Measurements from ENCODE around the gene SERPINA6. TPM values are rescaled to one million over a fixed set of nuclear protein-coding genes. Genes with fewer than 3 reads are reported as not detected.

Gene SERPINA6
- total RNA-seq, 2 experiments from 2014 or later: not detected

GRCh38 chr14:94321421-94322271 is 1.5 kb downstream of the SERPINA6 start:
- DNase-seq (no peak), ATAC-seq (no peak)
- ChIA-PET POLR2A (interaction anchor here (1.0 kb wide), 1 partner anchor 10 kb away, joined by 3 read pairs; no protein-coding TSS in a partner anchor), CTCF (interaction anchor here (0.6 to 1.9 kb wide), 2 partner anchors 9 to 71 kb away, joined by 3 to 6 read pairs; no protein-coding TSS in a partner anchor)
- Mint-ChIP-seq H3K27ac (no peak overlapping the region), H3K4me3 (no peak overlapping the region), H3K4me1 (no peaks in the 10 kb centered on the region), H3K27me3 (no peaks in the 10 kb centered on the region), H3K36me3 (ENCODE audit: low read depth) (no peaks in the 10 kb centered on the region), H3K9me3 (ENCODE audit: low read depth) (no peaks in the 10 kb centered on the region)
- intact Hi-C loops (cut with DNase I, micrococcal nuclease): no loop called here

- DNase-seq (no peak), ATAC-seq (peak; percentile 84)
- intact Hi-C loops (cut with DNase I, micrococcal nuclease): no loop called here
- no peaks in the 10 kb centered on the region for H3K9me3 Mint-ChIP-seq (ENCODE audit: low read depth)
- H3K27me3 Mint-ChIP-seq: no peaks in the 10 kb centered on the region
- H3K36me3 Mint-ChIP-seq (ENCODE audit: low read depth): no peaks in the 10 kb centered on the region
- ChIA-PET CTCF (no interaction called here), POLR2A (interaction anchor here (1.0 kb wide), 1 partner anchor 8 kb away, joined by 3 read pairs; no protein-coding TSS in a partner anchor)
- H3K27ac Mint-ChIP-seq: no peak overlapping the region
- H3K4me1 Mint-ChIP-seq: no peaks in the 10 kb centered on the region
- H3K4me3 Mint-ChIP-seq: no peak overlapping the region
These were observed 2.9 kb downstream of the SERPINA6 start for GRCh38 chr14:94320243-94320642.

- no peak for ATAC-seq
- Mint-ChIP-seq H3K9me3 (ENCODE audit: low read depth) (no peaks in the 10 kb centered on the region), H3K27me3 (no peaks in the 10 kb centered on the region), H3K36me3 (ENCODE audit: low read depth) (no peaks in the 10 kb centered on the region), H3K4me3 (no peak overlapping the region), H3K27ac (no peak overlapping the region), H3K4me1 (no peaks in the 10 kb centered on the region)
- no peak for DNase-seq
- ChIA-PET POLR2A (no interaction called here), CTCF (no interaction called here)
- intact Hi-C loops (cut with DNase I, micrococcal nuclease): no loop called here
These were observed 5.9 kb downstream of the SERPINA6 start for GRCh38 chr14:94317259-94317658.

GRCh38 chr14:94316692-94317091 is 6.4 kb downstream of the SERPINA6 start:
- no peak for ATAC-seq
- Mint-ChIP-seq H3K36me3 (ENCODE audit: low read depth) (no peaks in the 10 kb centered on the region), H3K27me3 (no peaks in the 10 kb centered on the region), H3K9me3 (ENCODE audit: low read depth) (no peaks in the 10 kb centered on the region), H3K4me3 (no peak overlapping the region), H3K4me1 (no peaks in the 10 kb centered on the region), H3K27ac (no peak overlapping the region)
- POLR2A ChIA-PET: no interaction called here
- CTCF ChIA-PET: no interaction called here
- intact Hi-C loops (cut with DNase I, micrococcal nuclease): no loop called here
- no peak for DNase-seq

- ChIA-PET POLR2A (no interaction called here), CTCF (no interaction called here)
- H3K27ac Mint-ChIP-seq: no peak overlapping the region
- H3K9me3 Mint-ChIP-seq (ENCODE audit: low read depth): no peaks in the 10 kb centered on the region
- DNase-seq (no peak), ATAC-seq (no peak)
- H3K36me3 Mint-ChIP-seq (ENCODE audit: low read depth): no peaks in the 10 kb centered on the region
- no peak overlapping the region for H3K4me3 Mint-ChIP-seq
- H3K4me1 Mint-ChIP-seq: no peaks in the 10 kb centered on the region
- H3K27me3 Mint-ChIP-seq: no peaks in the 10 kb centered on the region
- intact Hi-C loops (cut with DNase I, micrococcal nuclease): no loop called here
These were observed 8.2 kb downstream of the SERPINA6 start for GRCh38 chr14:94314890-94315289.

GRCh38 chr14:94313991-94314655 is 9.0 kb downstream of the SERPINA6 start:
- ChIA-PET POLR2A (no interaction called here), CTCF (no interaction called here)
- Mint-ChIP-seq H3K4me1 (no peaks in the 10 kb centered on the region), H3K36me3 (ENCODE audit: low read depth) (peaks cover 2% of the 10 kb centered on the region), H3K27ac (no peak overlapping the region), H3K9me3 (ENCODE audit: low read depth) (no peaks in the 10 kb centered on the region), H3K27me3 (no peaks in the 10 kb centered on the region), H3K4me3 (no peak overlapping the region)
- ATAC-seq: no peak
- intact Hi-C loops (cut with DNase I, micrococcal nuclease): no loop called here
- no peak for DNase-seq

- ATAC-seq (no peak), DNase-seq (no peak)
- peaks cover 5% of the 10 kb centered on the region for H3K27me3 Mint-ChIP-seq
- H3K27ac Mint-ChIP-seq: no peak overlapping the region
- CTCF ChIA-PET: interaction anchor here (0.8 kb wide), 1 partner anchor 16 kb away, joined by 3 read pairs; no protein-coding TSS in a partner anchor
- H3K4me3 Mint-ChIP-seq: no peak overlapping the region
- H3K4me1 Mint-ChIP-seq: no peaks in the 10 kb centered on the region
- H3K36me3 Mint-ChIP-seq (ENCODE audit: low read depth): peaks cover 9% of the 10 kb centered on the region
- intact Hi-C loops (cut with DNase I, micrococcal nuclease): no loop called here
- peaks cover 3% of the 10 kb centered on the region for H3K9me3 Mint-ChIP-seq (ENCODE audit: low read depth)
- POLR2A ChIA-PET: no interaction called here
These were observed 10.5 kb downstream of the SERPINA6 start for GRCh38 chr14:94312481-94313246.

GRCh38 chr14:94310248-94310647 is 12.9 kb downstream of the SERPINA6 start:
- H3K4me3 Mint-ChIP-seq: no peak overlapping the region
- H3K27ac Mint-ChIP-seq: no peak overlapping the region
- DNase-seq (no peak), ATAC-seq (no peak)
- H3K36me3 Mint-ChIP-seq (ENCODE audit: low read depth): peaks cover 9% of the 10 kb centered on the region
- no peaks in the 10 kb centered on the region for H3K4me1 Mint-ChIP-seq
- peaks cover 7% of the 10 kb centered on the region for H3K9me3 Mint-ChIP-seq (ENCODE audit: low read depth)
- peaks cover 5% of the 10 kb centered on the region for H3K27me3 Mint-ChIP-seq
- ChIA-PET CTCF (no interaction called here), POLR2A (no interaction called here)
- intact Hi-C loops (cut with DNase I, micrococcal nuclease): no loop called here

GRCh38 chr14:94309721-94310120 is 13.4 kb downstream of the SERPINA6 start:
- H3K4me1 Mint-ChIP-seq: no peaks in the 10 kb centered on the region
- H3K4me3 Mint-ChIP-seq: no peak overlapping the region
- H3K36me3 Mint-ChIP-seq (ENCODE audit: low read depth): peaks cover 9% of the 10 kb centered on the region
- ChIA-PET POLR2A (no interaction called here), CTCF (no interaction called here)
- peaks cover 5% of the 10 kb centered on the region for H3K27me3 Mint-ChIP-seq
- no peak for ATAC-seq
- no peak for DNase-seq
- H3K9me3 Mint-ChIP-seq (ENCODE audit: low read depth): peaks cover 7% of the 10 kb centered on the region
- intact Hi-C loops (cut with DNase I, micrococcal nuclease): loop anchor here (5.0 kb wide), 2 partner anchors 172 to 177 kb away; no protein-coding TSS in a partner anchor
- H3K27ac Mint-ChIP-seq: no peak overlapping the region

GRCh38 chr14:94307410-94307992 is 15.6 kb downstream of the SERPINA6 start:
- ATAC-seq: no peak
- H3K9me3 Mint-ChIP-seq (ENCODE audit: low read depth): peaks cover 7% of the 10 kb centered on the region
- no peak for DNase-seq
- no peaks in the 10 kb centered on the region for H3K4me1 Mint-ChIP-seq
- ChIA-PET CTCF (interaction anchor here (1.5 to 2.5 kb wide), 4 partner anchors 13 to 176 kb away, joined by 3 to 10 read pairs (median 6); partner anchors contain the start of gene SERPINA10), POLR2A (no interaction called here)
- H3K36me3 Mint-ChIP-seq (ENCODE audit: low read depth): peaks cover 9% of the 10 kb centered on the region
- no peak overlapping the region for H3K27ac Mint-ChIP-seq
- intact Hi-C loops (cut with DNase I, micrococcal nuclease): loop anchor here (1.0 to 5.0 kb wide), 3 partner anchors 170 to 271 kb away; no protein-coding TSS in a partner anchor
- no peak overlapping the region for H3K4me3 Mint-ChIP-seq
- H3K27me3 Mint-ChIP-seq: peaks cover 5% of the 10 kb centered on the region

All from activated CD4-positive, alpha-beta T cell treated with anti-CD3 and anti-CD28 coated beads for 36 hours (primary cell).